Right renal pelvis (tissue), 4 donors: ENCODE data around the gene FADS3. TPM values are rescaled to one million over a fixed set of nuclear protein-coding genes. Genes with fewer than 3 reads are reported as not detected.

Experiments
- DNase-seq, 4 donors: peaks; one replicate each; pipeline ENCODE4 v3.0.0-alpha.2; 2013; ENCODE audit warnings: low read depth in 4 of 4, low spot score in 3 of 4, missing footprints in 1 of 4
- polyA plus RNA-seq, 4 donors: library from polyadenylated mRNA; unstranded; fragments of 120-200 nt; gene quantifications; one replicate each; pipeline ENCODE4 v1.2.1, GENCODE V29; 2013; ENCODE audit not compliant: insufficient read length in 4 of 4

Gene FADS3
- polyA plus RNA-seq, 4 donors: 15.8 to 20.6 (median 18.3) TPM

DNA sequence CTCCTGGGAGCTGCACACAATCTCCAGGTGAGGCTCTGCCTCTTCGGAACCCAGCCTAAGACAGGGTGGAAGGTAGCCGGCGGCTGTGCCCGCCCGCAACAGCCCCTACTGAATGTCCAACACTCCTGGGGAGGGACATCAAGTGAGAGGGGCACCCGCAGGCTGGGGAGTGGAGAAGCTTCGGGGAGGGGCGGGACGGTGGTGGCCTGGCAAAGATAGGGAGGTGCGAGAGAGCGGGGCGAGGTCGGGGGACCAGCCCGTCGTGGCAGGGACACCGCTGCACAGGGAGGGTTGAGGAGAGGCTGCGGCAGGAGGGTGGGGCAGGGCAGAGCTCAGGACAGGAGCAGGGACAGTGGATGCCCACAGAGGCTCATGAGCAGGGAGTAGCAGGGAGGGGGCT is 8.9 kb upstream of the FADS3 start:
- DNase-seq: no peak

GRCh38 chr11:61899146-61899841 is 7.9 kb upstream of the FADS3 start:
- peak in 1 of 4 donors; percentile 71 for DNase-seq

DNA sequence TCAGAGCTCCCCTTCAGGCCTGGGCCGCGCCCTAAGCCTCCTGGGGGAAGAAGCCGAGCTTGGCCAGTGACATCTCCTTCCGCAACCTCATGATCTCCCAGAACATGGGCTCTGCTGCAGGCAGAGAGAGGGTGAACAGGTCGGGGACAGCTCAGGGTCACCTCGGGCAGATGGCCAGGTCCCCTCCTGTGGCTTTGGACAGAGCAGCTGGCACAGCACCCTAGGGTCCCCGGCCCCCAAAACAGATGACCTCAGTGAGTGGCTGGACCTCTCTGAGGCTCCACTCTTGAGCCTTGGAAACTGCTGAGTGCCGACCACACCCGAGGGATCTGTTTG is 6.9 kb upstream of the FADS3 start:
- no peak for DNase-seq

DNA sequence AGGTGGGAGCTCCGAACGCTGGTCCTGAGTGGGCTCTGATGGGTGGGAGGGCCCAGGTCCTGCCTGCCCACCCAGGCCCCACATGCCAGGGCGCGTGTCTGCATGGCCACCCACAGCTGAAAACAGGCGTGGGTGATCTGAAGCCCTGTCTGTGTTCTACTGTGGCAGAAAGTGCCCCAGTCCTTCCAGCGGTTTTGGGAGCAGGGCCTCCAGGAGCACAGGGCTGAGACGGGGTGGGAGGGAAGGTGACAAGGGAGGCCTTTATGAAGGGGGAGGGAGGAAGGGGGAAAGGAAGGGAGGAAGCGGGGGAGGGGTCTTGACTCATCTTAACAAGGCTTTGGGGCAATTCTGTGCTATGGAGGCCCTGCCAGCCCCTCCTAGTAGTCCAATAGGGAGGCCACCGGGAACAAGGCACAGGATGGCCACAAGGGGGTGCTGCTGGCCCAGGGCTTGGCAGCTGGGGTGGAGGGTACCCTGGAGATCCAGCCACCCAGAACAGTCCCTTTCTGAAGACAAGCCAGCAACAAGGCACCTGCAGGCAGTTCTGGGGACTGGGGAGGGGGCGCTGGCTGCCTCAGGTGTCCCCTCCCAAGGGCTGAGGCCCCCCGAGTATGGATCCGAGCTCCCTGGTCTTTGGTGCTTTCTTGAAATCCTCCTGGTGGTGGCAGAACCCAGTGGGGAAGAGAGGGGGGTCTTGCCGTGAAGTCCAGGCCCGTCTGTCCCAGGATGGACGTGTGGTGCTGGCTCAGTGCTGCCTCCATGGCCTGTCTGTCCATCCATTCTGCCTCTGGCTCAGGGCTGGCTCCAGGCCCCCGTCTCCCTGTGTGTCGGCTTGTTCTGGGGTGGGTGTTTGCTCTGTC is 6.3 kb upstream of the FADS3 start:
- peak in 1 of 4 donors; percentile 49 for DNase-seq

GRCh38 chr11:61896665-61897386 is 5.5 kb upstream of the FADS3 start:
- no peak for DNase-seq

DNA sequence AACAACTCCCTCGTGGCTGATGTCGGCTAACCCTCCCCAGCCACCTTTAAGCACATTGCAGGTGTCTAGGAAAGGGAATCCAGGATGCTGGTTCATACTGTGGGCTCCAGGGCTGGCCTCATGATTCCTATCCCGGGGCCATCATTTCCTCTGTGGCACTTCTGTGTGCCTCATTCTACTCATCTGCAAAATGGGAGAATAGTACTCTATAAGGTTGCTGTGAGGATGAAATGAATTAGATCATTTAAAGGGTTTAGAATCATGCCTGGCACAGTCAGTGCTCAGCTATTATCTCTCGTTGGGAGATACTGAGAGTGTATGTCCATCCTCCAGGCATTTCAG is 4.3 kb upstream of the FADS3 start:
- no peak for DNase-seq

DNA sequence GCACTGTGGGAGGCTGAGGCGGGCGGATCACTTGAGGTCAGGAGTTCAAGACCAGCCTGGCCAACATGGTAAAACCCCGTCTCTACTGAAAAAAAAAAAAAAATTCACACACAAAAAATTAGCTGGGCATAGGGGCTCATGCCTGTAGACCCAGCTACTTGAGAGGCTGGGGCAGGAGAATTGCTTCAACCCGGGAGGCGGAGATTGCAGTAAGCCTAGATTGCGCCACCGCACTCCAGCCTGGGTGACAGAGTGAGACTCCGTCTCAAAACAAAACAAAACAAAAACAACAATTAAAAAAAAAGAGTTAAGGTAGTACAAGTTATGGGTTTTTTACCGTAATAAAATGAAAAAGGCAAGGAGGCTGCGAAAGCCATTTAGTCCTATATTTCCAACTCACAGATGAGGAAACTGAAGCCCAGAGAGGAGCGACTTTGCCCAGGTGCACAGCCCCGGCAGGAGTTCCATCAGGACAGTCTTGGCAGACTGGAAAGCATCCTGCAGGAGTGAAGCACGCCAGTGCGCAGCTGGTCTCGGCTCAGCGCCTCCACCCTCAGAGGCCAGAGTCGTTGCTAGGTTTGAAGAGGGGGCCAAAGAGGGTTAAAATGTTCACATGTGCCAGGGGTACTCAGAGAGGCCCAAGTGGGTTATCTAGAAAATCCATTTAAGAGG is 3.8 kb upstream of the FADS3 start:
- DNase-seq: no peak

DNA sequence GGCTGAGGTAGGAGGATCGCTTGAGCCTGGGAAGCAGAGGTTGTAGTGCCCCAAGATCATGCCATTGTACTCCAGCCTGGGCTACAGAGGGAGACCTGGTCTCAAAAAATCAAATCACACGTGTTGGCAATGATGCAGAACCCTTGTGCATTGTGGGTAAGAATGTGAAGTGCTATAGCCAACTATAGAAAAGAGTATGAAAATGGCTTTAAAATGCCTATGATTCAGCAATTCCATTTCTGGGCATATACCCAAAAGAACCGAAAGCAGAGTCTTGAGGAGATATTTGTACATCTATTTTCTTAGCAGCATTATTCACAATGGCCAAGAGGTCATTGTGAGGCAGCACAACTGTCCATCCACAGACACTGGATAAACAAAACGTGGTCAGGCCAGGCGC is 2.6 kb upstream of the FADS3 start:
- DNase-seq: no peak

GRCh38 chr11:61892085-61892370 is 683 bp upstream of the FADS3 start:
- DNase-seq: no peak

DNA sequence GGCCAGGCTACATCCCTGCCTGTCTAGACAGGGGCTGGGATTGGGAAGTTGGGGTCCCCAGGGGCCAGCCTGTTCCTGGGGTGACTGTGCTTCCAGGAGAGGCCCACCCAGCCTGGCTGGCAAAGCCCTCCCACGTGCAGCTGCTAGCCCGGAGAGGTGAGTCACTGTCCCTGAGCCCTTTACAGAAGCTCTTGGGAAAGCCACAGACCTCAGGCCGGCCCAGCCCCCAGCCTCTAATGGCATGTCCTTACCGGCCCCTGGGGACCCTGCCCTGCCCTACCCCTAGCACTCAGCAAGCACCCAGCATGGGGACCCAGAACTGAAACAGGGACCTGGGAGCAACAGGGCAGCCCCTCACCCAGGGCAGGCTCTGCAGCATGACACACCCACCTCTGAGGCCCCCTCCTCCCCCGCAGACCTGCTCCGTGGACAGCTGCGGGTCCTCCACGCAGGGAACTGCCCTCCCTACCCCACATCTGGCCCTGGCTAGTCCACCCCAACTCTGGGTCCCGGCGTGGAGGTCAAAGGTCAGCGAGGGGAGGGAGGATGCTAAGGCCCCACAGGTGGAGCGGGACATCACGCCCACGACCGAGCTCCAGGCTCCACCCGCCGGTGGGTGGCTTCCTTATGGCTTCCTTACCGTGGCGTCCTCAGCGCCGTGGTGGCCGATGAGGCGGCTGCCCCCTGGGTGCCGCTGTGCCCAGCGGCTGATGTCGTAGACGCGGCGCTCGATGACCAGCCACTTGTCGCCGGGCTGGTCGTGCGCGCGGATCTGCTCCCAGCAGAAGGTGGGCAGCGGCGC is 615 bp downstream of the FADS3 start:
- DNase-seq: no peak

- DNase-seq: no peak
Observed at GRCh38 chr11:61889831-61890230, 1.5 kb downstream of the FADS3 start.

- DNase-seq: no peak
Observed at GRCh38 chr11:61888590-61888989, 2.8 kb downstream of the FADS3 start.

DNA sequence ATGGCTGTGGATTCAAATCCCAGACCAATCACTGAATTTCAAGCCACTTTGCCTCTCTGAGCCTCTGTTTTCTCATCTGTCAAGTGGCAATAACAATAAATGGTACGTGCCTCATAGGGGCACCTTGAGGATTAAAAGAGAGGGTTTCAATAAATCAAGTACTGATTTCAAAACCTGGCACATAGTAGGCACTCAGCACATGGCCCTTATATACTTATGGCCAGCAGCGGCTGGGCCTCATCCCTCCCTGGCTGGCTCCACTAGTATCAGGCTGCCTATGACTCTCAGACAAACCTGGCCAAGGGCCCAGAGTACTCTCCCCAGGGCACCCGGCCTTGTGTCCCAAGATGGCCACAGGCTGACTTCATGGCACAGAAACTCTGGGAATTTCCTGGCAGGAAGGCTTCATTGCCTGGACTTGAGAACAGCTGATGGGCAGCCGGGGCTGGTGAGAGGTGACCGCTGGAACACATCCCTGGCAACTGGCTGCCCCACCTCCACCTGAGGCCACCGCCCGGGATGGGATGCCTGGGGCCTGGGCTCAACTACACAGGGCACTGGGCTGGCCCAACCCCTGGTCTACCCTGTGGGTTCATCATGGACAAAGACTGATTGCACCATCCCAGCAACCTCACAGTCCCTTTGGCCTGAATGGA is 3.4 kb downstream of the FADS3 start:
- DNase-seq: no peak

DNA sequence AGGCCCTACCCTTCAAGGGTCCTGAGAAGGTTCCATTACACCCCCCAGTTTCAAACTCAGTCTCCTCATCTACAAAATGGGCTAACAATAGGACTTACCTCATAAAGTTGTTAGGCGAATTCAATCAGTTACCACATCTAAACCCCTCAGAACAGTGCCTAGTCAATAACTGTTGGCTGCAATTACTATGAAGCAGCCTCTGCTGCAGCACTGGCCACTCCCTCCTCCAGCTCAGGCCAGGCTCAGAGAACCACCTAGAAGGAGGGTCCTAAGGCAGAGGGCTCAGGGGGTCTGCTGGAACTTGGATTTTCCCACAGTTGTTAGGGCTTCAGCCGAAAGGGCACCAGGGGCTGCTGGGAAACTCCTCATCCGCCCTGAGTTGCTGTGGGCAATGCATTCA is 4.7 kb downstream of the FADS3 start:
- DNase-seq: no peak

DNA sequence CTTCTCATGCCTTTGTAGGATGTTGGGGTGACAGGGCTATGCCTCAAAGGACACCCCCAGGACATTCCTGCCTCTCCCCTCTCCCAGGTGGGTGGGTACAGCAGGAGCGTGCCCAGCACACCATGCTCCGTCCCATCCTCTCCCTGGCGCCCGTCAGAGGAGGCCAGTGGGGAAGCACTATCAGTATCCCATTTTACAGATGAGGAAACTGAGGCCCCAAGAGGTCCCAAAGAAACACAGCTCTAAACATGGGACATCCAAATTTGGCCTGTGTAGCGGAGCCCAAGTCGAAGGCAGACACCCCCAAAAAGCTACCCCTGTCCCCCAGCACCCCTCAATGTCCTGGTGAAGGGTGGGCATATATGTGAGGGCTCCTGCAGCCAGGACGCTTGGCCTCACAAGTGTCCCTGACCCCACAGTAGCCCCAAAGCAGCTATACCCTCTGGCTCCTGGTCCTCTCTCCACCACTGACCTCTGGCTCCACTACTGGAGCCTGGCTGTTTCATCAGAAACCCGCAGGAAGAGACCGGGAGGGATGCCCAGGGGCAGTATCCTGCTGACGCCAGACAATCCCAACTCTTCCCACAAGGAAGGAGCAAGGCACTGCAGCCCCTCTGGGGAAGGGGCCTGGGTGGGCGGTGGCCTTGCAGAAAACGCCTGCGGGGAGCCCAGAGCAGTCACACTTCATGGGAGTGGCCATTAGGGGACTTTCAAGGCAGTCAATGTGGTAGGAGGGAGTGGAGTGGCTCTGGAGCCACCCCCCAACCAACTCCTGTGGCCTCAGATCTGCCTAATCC is 5.4 kb downstream of the FADS3 start:
- no peak for DNase-seq

GRCh38 chr11:61885166-61885778 is 6.1 kb downstream of the FADS3 start:
- DNase-seq: no peak

GRCh38 chr11:61883947-61884346 is 7.4 kb downstream of the FADS3 start:
- no peak for DNase-seq

DNA sequence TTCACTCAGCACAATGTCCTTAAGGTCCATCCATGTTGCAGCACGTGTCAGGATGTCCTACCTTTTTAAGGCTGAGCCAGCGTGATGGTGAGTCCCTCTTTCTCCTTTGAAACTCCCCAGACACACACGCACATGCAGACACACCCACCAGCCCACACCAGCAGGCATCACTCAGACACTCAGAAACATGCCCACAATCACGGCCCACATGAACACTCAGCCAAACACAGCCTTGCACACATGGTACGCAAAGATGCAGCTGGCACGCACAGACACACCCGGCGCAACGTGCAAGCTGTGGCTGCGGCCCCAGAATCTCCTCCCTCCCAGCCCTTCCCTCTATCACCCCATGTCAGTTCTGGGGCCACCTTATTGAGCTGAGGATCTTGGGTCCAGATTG is 8.0 kb downstream of the FADS3 start:
- DNase-seq: no peak

- no peak for DNase-seq
Observed at GRCh38 chr11:61882879-61883278, 8.5 kb downstream of the FADS3 start.
